T follicular helper cell (primary cell): ENCODE data around the gene TSHZ2.

Experiments
- DNase-seq: peaks from one replicate; pipeline ENCODE4 v3.0.0-alpha.2; 2020; ENCODE audit warnings: low read depth

TSHZ2 gene

GRCh38 chr20:53162251-53162835 is 190.2 kb downstream of the TSHZ2 start:
- no peak for DNase-seq

GRCh38 chr20:53163486-53163885 is 191.3 kb downstream of the TSHZ2 start:
- no peak for DNase-seq

DNA sequence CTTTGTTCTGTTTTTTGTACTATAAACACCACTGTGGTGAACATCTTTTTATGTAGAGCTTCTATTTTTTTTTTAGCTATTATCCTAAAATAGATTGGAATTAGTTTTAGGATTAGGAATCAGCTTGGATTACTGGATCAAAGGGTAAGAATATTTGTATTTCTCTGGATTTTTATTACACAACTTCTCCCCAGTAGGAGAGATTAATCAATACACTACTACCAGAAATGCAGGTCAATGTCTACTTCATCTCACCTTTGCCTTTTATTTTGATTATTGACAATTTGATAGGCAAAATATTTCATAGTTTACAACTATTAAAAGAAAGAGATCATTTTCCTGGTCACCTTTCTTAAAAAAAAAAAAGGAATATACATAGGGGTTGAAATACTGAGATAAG is 191.9 kb downstream of the TSHZ2 start:
- no peak for DNase-seq

- no peak for DNase-seq
Observed at GRCh38 chr20:53165452-53165851, 193.3 kb downstream of the TSHZ2 start.

DNA sequence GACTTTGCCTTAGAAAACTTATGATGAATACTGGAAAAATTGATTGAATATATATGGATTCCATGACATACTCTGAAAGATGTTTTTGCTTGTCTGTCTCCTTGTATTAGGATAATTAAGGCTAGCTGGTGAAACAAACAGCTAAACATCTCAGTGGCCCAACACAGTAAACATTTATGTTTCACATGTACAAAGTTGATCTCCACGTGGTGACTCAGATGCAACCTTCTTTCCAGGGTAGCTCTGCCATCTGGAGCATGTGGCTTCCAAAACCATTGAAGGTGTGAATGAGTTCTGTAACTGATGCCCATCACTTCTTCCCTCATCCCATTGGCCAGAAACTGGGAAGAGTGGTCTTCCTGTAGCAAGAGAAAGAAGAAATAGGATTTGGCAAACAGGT is 196.3 kb downstream of the TSHZ2 start:
- DNase-seq: no peak

- DNase-seq: no peak
Observed at GRCh38 chr20:53170196-53170595, 198.0 kb downstream of the TSHZ2 start.

DNA sequence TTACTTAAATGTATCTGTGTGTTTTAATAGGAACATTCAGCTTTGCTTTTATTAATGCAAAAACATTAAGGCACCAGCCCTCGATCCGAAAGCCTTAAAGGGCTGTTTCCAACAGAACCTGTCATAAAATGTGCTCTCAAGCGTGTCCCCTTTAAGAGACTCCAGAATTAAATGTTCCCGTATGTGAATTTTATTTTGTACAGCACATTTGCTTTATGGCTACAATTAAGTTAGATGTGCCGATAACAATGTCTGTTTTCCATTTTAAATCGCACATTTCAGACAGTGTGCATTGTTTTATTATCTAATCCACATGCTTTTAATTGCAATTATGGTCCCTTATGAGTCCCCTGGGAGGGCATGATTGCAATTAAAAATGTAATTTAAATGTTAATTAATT is 198.9 kb downstream of the TSHZ2 start:
- DNase-seq: no peak

- DNase-seq: no peak
Observed at GRCh38 chr20:53174454-53174853, 202.3 kb downstream of the TSHZ2 start.

DNA sequence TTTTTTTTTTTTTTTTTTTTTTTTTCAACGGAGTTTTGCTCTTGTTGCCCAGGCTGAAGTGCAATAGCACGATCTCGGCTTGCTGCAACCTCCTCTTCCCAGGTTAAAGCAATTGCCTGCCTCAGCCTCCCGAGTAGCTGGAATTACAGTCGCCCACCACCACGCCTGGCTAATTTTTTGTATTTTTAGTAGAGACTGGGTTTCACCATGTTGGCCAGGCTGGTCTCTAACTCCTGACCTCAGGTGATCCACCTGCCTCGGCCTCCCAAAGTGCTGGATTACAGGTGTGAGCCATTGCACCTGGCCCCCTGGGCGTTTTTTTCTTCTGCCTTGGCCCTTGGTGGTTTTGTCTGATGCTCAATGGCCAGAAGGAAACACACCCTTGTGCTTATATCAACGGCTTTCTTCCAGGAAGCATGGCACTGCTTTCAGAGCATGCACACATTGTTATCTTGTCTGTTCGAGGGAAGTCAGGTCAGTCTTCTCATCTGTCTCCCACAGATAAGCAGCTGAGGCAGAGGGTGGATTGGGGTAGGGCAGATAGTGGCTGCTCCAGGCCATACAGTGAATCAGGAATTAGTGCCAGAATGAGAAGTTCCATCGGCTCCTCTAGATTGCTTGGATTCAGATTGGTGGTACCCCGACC is 203.1 kb downstream of the TSHZ2 start:
- no peak for DNase-seq

DNA sequence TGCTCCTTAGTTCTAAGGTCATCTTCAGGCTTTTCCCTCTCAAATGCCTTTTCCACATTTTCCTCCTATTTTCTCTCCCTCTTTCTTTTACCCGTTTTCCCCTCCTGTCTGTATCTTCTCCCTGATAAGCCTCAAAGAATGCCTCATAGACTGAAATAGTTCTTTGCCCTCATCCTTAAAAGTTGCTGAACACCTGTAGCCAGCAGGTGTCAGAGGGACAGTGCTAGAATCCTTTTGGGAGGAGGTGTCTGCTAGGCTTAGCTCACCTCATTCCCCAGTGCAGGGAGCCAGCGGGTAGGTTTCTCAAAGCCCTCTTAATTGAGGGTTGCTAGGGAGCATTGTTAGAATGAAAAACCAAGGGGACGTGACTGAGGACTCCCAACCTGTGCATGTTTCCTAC is 204.0 kb downstream of the TSHZ2 start:
- DNase-seq: no peak

- DNase-seq: no peak
Observed at GRCh38 chr20:53177687-53178086, 205.5 kb downstream of the TSHZ2 start.

- no peak for DNase-seq
Observed at GRCh38 chr20:53179749-53180148, 207.6 kb downstream of the TSHZ2 start.

DNA sequence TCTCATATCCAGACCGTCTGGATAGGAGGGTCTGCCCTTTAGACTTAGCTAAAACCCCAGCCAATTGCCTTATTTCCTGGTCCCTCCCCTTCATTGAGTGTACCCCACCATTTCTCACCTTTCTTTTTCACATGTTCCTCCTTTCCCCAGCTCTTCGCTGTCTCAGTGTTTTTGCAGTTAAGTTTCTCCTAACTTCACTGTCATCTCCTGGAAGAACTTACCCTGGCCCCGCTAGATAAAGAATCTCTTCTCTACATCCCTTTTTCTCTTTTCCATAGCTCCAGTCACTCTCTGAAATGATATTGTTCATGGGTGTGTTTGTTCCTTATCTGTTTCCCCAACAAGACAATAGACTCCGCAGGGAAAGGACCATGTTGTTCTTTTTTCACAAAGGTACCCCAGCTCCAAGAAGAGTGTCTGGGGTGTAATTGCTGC is 208.8 kb downstream of the TSHZ2 start:
- DNase-seq: no peak

GRCh38 chr20:53181866-53182376 is 209.8 kb downstream of the TSHZ2 start:
- DNase-seq: no peak

DNA sequence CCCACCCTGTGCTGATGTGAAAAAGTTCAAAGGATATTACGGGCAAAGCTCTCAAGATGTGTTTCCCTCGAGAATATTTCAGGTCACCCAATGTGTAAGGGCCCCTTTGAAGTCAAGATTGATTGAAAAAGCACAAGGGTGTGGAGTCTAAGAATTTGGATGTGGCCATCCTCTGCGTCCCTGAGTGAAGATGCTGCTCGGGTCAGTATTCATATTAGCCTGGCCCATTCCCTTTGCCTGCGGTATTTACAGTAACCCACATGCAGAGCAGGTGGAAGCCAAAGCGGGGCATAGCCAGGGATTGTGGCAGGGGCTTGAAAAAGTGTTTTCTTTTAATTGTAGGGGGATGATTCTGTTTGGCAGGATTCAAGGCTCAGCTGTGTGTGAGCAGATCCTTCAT is 211.0 kb downstream of the TSHZ2 start:
- no peak for DNase-seq

GRCh38 chr20:53186635-53187034 is 214.5 kb downstream of the TSHZ2 start:
- DNase-seq: no peak

GRCh38 chr20:53187392-53188068 is 215.4 kb downstream of the TSHZ2 start:
- no peak for DNase-seq

DNA sequence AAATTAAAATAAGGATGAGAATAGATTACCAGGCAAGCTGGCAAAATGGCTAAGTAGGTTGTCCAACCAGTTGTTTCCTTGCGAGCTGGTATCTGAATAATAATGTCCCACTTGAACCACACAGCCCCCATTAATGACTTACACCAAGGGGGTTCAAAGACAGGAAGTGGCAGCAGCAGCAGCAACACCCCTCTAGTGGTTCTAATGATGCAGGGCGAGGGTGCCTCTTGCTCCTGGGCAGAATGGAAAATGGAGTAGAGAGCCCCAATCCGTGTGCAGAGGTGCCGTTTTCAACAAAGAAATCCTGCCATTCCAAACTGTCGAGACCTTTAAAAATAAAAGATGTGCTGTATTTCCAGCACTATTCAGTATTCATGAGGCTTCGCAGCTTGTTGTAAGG is 218.1 kb downstream of the TSHZ2 start:
- no peak for DNase-seq

DNA sequence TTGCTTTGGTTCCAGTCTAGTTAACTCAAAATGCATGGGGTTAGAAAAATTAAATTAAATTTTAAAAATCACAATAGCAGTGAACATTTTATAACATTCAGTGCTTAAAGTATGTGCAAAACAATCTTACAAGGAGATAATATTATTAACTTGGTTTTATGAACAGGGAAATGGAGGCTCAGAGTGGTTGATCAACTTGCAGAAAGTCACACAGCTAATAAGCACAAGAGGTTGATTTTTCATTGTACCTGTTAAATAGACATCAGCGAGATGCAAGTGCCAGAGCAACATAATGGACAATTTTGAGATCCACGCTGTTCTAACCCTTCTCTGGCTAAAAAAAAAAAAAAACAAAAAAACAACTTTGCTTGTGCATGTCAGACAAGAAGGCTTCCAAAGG is 219.8 kb downstream of the TSHZ2 start:
- DNase-seq: no peak

GRCh38 chr20:53194306-53195290 is 222.4 kb downstream of the TSHZ2 start:
- no peak for DNase-seq

- DNase-seq: no peak
Observed at GRCh38 chr20:53195876-53196610, 223.9 kb downstream of the TSHZ2 start.
